ENCODE data around the gene GPR137C. TPM values are rescaled to one million over a fixed set of nuclear protein-coding genes. Genes with fewer than 3 reads are reported as not detected.

The GPR137C gene
- total RNA-seq, 1 donor from 2014 or later = 0.65 TPM

GRCh38 chr14:52649511-52649910, 96.9 kb downstream of the GPR137C start:
- DNase-seq (no peak), ATAC-seq (ENCODE audit: poor library complexity) (no peak)
- intact Hi-C loops (cut with DNase I) = no loop called here

GRCh38 chr14:52650774-52651173, 98.1 kb downstream of the GPR137C start:
- ATAC-seq (ENCODE audit: poor library complexity) (no peak), DNase-seq (no peak)
- intact Hi-C loops (cut with DNase I) = no loop called here

- ATAC-seq (ENCODE audit: poor library complexity) (no peak), DNase-seq (no peak)
- intact Hi-C loops (cut with DNase I) = no loop called here
Observed at GRCh38 chr14:52656905-52657304, 104.3 kb downstream of the GPR137C start.

- intact Hi-C loops (cut with DNase I) = no loop called here
- ATAC-seq (ENCODE audit: poor library complexity) = no peak
- DNase-seq = no peak
Observed at GRCh38 chr14:52660325-52660724, 107.7 kb downstream of the GPR137C start.

DNA sequence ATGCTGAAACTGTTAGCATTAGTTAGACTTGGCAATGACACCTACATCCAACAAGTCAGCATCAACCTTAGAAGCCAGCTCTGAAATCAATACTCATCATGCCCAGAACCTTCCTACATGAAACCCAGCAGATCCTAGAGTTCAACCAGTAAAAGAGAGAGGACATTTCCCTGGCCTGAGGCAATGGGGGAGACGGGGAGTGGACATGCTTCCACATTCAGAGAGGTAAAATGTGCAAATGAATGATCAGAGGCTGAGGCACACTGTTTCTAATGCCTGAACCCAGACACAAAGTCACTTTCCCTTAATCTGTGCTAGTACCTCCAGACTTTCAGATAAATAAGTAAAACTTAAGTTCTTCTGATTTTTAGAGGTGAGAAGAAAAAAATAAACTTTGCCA, 108.2 kb downstream of the GPR137C start:
- intact Hi-C loops (cut with DNase I) = no loop called here
- no peak for DNase-seq
- no peak for ATAC-seq (ENCODE audit: poor library complexity)

DNA sequence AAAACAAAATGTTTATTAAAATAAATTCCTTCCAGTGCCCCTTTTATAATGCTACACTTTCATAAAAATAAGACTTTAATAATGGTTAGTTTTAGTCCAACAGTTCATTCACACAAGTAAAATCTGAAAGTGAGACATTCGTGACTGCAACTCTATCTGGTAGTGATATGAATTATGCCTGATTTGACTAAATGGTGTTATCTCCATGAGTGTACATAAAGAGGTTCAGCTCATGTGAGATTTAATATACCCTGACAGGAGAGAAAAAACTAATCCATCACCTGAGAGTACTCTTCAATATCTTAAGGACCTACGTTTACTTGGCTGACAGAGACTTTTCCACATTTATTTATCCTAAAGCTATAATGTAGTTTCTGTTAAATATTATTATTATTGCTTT, 108.7 kb downstream of the GPR137C start:
- DNase-seq (no peak), ATAC-seq (ENCODE audit: poor library complexity) (no peak)
- intact Hi-C loops (cut with DNase I) = no loop called here

GRCh38 chr14:52663850-52664249, 111.2 kb downstream of the GPR137C start:
- DNase-seq (no peak), ATAC-seq (ENCODE audit: poor library complexity) (no peak)
- intact Hi-C loops (cut with DNase I) = no loop called here

- intact Hi-C loops (cut with DNase I) = no loop called here
- ATAC-seq (ENCODE audit: poor library complexity) (no peak), DNase-seq (no peak)
Observed at GRCh38 chr14:52678591-52678990, 126.0 kb downstream of the GPR137C start.

DNA sequence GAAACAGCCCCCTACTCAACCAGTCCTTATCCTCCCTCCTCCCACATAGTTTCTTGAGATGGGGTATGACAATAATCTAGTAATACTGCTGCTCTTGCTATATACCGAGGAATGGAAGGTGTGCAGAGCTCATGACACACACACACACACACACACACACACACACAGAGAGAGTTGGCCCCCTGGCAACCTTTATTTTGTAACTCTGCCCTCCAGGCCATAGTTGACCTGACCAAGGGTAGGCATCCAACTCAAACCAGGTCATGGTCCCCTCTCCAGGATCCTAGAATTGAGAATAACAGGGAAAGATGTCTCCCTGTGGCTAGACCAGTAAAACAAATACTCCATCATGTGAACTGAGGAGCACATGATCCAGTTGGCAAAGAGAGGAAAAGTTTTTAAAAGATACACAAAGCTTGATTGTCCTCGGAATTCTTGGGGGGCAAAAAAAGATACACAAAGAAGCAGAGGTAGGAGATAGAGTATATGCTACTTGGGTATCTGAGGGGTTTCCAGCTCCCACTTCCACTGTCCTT, 131.4 kb downstream of the GPR137C start:
- no peak for DNase-seq
- intact Hi-C loops (cut with DNase I) = no loop called here
- ATAC-seq (ENCODE audit: poor library complexity) = no peak

GRCh38 chr14:52686176-52686575, 133.5 kb downstream of the GPR137C start:
- intact Hi-C loops (cut with DNase I) = no loop called here
- no peak for ATAC-seq (ENCODE audit: poor library complexity)
- no peak for DNase-seq

Other genes with a start within 250 kb of the GPR137C start
- gene PTGER2, start 238.5 kb upstream of the GPR137C start, total RNA-seq = 0.65 TPM
- 3.1 TPM for gene TXNDC16, start 331 bp upstream of the GPR137C start, total RNA-seq
- gene ERO1A, start 142.7 kb downstream of the GPR137C start, total RNA-seq = 14.1 TPM
- 70.0 TPM for gene PSMC6, start 154.4 kb downstream of the GPR137C start, total RNA-seq
- gene STYX, start 177.3 kb downstream of the GPR137C start, total RNA-seq = 11.8 TPM
- gene GNPNAT1, start 238.8 kb downstream of the GPR137C start, total RNA-seq = 5.8 TPM